Right cardiac atrium (tissue), 5 donors: ENCODE results near the gene MRM3. TPM values are rescaled to one million over a fixed set of nuclear protein-coding genes. Genes with fewer than 3 reads are reported as not detected.
"Not testable (repeated sequence)": the region's sequence is repeated elsewhere in the genome, so short reads cannot be mapped to it uniquely, and the experiment has no call there.

Experiments used
- ATAC-seq, 2 donors: fragments of 200-7000 bp; cut with Tn5 transposase; one replicate each; pipeline versions ENCODE4 v1.8.0 to v1.9.1; 2020; ENCODE audit warnings: moderate library complexity in 2 of 2, mild to moderate bottlenecking in 1 of 2
- DNase-seq, 3 donors: peaks; one replicate each; pipeline ENCODE4 v3.0.0-alpha.2; 2020
- H3K27ac ChIP-seq: one replicate; pipeline ENCODE4 v1.5.1; 2013; ENCODE audit warnings: mild to moderate bottlenecking, low read length, control low read depth, moderate library complexity
- H3K27me3 ChIP-seq: one replicate; pipeline ENCODE4 v1.6.1; 2013; ENCODE audit not compliant: control insufficient read depth, insufficient read depth
- H3K4me1 ChIP-seq: one replicate; pipeline ENCODE4 v1.6.1; 2013; ENCODE audit warnings: low read length; ENCODE audit not compliant: control insufficient read depth, insufficient read depth
- H3K4me3 ChIP-seq: one replicate; pipeline ENCODE4 v1.5.1; 2013; ENCODE audit warnings: low read length, control low read depth
- H3K9me3 ChIP-seq: one replicate; pipeline ENCODE4 v1.6.1; 2013; ENCODE audit warnings: low read length; ENCODE audit not compliant: control insufficient read depth
- WGBS: extraction: QIAGEN DNeasy Blood & Tissue Kit; methylation state at CpG from one replicate; pipeline ENCODE4 v1.1.7; 2013; 5-methylcytosine and 5-hydroxymethylcytosine counted together
- intact Hi-C, 4 donors: fragments of 100-400 bp; cut with DNase I; formaldehyde crosslinking; loops; one replicate each; pipeline versions ENCODE4 v1.11.0 to v1.14.0; 2022 to 2023
- polyA plus RNA-seq: library from polyadenylated mRNA; stranded (reverse); fragments of 200-250 nt; gene quantifications from one replicate; pipeline ENCODE4 v1.2.3, GENCODE V29; 2013
- total RNA-seq, 4 donors: library from RNA; stranded (reverse); fragmentation: NEBNext Ultra II Directional; extraction: Animal tissue kit (Norgen Biotek cat#: 25700); gene quantifications; one replicate each; pipeline ENCODE4 v1.2.1, GENCODE V29; 2021
- donor health status: healthy with polysubstance abuse.
- donor health status: DM: no; HTN: yes; CAD: no.
- donor health status: DM: no; HTN: no; CAD: no.
- donor health status: DM: no; HTN: yes; CAD: no; lungs with severe emphysema.
- donor health status: DM: yes; HTN: yes; CAD: no.

The MRM3 gene
- total and polyA plus RNA-seq, 5 donors, result 15.6 to 20.0 (median 18.8) TPM

DNA sequence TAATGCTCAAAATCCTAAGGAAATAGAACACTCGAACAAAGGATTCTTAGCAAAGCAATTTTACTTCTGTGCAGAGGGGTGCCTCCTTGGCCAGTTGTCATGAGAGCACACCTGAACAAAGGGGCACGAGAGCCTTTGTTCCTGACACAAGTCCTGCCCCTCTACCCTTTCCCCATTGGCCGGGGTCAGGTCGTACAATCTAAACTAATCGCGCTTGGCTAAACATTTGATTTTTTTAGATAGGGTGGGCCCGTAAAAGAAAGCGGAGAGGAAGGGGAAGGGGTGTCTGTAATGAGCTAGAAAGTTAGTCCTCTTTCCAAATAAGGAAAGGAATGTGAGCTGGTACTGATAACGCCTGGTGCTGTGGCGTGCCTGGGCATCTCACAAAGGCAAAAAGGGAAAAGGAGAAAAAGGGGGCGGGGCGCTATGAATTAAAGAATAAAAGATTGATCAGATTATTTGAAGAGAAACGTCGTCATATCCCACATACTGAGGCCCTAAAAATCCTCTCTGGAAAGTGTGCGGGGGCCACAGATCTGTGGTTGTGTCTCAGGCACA, 26.1 kb upstream of the MRM3 start:
- peak overlapping the region; percentile 45 for H3K27ac ChIP-seq
- H3K4me1 ChIP-seq, ATAC-seq, H3K27me3 ChIP-seq, H3K4me3 ChIP-seq, intact Hi-C loops, DNase-seq, H3K9me3 ChIP-seq: not testable (repeated sequence)
- WGBS, result 48% methylated on average over 15 of the region's 15 CpGs

DNA sequence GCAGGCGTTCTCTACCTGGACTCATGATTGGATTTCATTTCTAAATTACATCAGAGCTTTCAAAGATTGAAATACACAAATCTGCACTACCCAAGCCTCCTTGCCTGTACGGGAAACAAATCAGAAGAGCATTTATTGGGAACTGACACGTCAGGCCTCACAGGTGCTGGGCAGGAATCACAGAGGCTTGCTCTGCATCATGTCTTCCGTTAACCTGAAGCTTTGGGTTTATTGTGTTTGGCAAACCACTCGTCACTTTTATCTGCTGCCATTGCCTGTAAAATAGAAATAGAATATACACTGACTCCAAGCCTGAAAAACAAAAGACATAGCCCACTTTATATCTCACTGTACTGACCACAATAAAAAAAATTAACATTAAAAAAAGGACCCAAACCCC, 22.2 kb upstream of the MRM3 start:
- WGBS, result 67% methylated on average over 5 of the region's 5 CpGs
- no peak for ATAC-seq
- H3K4me3 ChIP-seq, result no peak overlapping the region
- DNase-seq, result no peak
- no peaks in the 10 kb centered on the region for H3K27me3 ChIP-seq
- H3K27ac ChIP-seq, result peak overlapping the region; percentile 91
- intact Hi-C loops, result no loop called here
- no peaks in the 10 kb centered on the region for H3K9me3 ChIP-seq
- no peaks in the 10 kb centered on the region for H3K4me1 ChIP-seq

DNA sequence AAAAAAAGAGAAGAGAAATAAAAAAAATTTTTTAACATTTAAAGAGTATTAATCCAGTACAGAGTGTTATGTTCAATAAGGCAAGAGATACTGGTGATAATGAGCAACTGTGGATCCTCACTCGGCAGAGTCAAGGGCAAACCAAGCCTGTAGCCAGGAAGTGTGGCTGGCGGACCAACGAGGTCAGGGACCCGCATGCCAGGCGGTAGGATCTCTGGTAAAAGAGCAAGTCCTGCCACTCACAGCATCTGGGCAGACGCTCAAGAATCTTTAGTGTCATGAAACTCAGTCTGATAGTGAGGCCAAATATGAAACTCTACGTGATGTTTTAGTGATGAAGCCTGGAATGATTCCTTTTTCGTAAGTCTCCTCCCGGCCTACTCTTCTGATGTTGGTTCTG, 21.8 kb upstream of the MRM3 start:
- peak; percentile 79 to 80 for ATAC-seq
- no peak overlapping the region for H3K4me3 ChIP-seq
- peak overlapping the region; percentile 75 for H3K27ac ChIP-seq
- DNase-seq, result peak; percentile 46 to 80 (median 61)
- no peaks in the 10 kb centered on the region for H3K9me3 ChIP-seq
- intact Hi-C loops, result no loop called here
- no peaks in the 10 kb centered on the region for H3K27me3 ChIP-seq
- WGBS, result 65% methylated on average over 9 of the region's 9 CpGs
- H3K4me1 ChIP-seq, result no peaks in the 10 kb centered on the region

DNA sequence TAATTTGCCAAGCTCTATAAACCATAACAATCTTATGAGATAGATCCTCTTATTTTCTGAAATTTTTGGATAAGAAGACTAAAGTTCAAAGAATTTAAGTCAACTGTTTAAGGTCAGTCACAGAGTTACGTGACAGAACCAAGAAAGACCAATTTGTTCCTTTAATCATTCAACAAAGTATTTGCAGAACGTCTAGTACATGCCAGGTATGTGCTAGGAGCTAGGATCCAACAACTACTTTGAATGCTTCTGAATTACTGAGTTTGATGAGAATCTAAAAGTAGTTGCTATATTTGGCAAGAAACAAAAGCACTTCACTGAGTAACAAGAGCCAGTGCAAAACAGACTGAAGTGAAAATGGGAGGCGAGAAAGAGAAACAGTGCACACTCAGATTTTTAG, 15.1 kb upstream of the MRM3 start:
- no peaks in the 10 kb centered on the region for H3K27me3 ChIP-seq
- H3K9me3 ChIP-seq, result no peaks in the 10 kb centered on the region
- 73% methylated on average over 3 of the region's 3 CpGs for WGBS
- intact Hi-C loops, result no loop called here
- no peak overlapping the region for H3K4me3 ChIP-seq
- no peak overlapping the region for H3K27ac ChIP-seq
- no peak for DNase-seq
- H3K4me1 ChIP-seq, result no peaks in the 10 kb centered on the region
- no peak for ATAC-seq

DNA sequence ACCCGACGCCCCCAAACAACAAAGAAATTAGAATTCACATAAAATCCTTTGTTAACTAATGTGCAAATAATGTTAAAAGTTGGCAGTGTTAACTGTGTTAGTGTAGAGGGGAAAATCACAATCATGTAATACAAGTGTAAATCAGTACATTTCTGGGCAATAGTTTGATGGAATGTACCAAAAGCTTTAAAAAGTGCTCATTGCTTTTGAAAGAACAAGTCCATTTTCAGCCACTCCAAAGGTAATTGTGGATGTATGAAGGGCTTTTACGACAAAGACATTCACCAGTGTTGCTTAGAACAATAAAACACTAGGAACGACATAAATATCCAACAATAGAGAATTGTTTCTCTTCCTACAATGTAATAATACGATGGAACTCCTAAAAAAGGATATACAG, 9.1 kb upstream of the MRM3 start:
- no peak overlapping the region for H3K4me3 ChIP-seq
- WGBS, result 80% methylated on average over 5 of the region's 5 CpGs
- H3K27me3 ChIP-seq, result no peaks in the 10 kb centered on the region
- DNase-seq (no peak), ATAC-seq (no peak)
- no peaks in the 10 kb centered on the region for H3K9me3 ChIP-seq
- no peak overlapping the region for H3K27ac ChIP-seq
- no peaks in the 10 kb centered on the region for H3K4me1 ChIP-seq
- intact Hi-C loops, result no loop called here

DNA sequence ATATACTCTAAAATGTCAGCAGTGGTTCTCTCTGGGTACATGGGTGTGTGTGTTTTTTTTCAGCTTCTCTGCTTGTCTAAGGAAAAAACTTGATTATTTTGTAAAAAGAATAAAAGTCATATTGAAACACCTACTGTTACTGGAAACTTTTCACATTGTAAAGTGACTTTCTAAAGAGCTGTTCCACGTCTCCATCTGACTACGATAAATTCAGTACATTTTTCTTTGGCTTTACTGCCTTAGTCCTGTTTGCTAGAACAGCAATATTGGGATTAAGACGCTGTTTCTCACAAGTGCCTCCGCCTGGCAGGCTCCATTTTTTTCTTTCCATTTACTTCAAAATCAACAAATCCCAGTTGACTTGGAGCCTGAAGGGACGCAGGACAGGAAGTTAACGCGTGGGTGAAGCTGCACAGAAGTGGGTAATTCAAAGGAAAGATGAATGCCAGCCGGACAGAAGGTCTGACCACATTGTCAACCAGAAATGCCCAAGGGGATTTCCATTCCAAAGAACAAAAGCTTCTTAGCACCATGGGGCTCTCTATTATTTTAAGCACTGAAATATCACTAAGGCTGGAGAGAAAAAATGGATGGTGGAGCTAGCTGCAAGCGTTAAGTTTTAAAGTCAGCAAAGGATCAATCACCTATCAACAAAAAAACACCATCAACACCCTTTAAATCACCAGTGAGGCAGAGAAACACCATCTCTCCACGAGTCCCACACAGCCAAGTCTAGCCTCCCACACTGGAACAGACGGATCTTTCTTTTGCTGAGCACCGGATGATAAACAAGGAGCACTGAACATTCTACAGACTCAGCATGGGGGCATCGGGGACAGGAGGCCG, 8.5 kb upstream of the MRM3 start:
- H3K4me3 ChIP-seq, result no peak overlapping the region
- H3K9me3 ChIP-seq, result no peaks in the 10 kb centered on the region
- H3K27ac ChIP-seq, result no peak overlapping the region
- intact Hi-C loops, result no loop called here
- no peaks in the 10 kb centered on the region for H3K4me1 ChIP-seq
- WGBS, result 74% methylated on average over 14 of the region's 14 CpGs
- ATAC-seq (no peak), DNase-seq (no peak)
- no peaks in the 10 kb centered on the region for H3K27me3 ChIP-seq

DNA sequence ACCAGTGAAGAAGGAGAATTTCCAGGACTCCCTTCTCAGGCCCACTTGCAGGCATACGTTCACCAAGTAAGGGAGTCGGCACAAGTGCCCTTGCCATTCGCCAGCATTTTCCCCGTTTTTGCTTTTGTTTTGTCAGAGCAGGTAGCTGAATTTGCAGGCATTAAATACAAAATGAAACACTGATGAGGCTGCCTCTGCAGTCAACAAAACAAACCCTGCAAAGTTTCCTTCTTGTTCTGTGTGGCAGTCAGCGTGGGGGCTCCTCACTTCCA, 7.9 kb upstream of the MRM3 start:
- Histone ChIP-seq H3K27me3 (no peaks in the 10 kb centered on the region), H3K9me3 (no peaks in the 10 kb centered on the region), H3K27ac (no peak overlapping the region), H3K4me1 (no peaks in the 10 kb centered on the region), H3K4me3 (no peak overlapping the region)
- intact Hi-C loops, result no loop called here
- no peak for ATAC-seq
- WGBS, result 93% methylated on average over 5 of the region's 5 CpGs
- no peak for DNase-seq

- H3K4me1 ChIP-seq, result peaks cover 2% of the 10 kb centered on the region
- DNase-seq, result no peak
- H3K27ac ChIP-seq, result no peak overlapping the region
- intact Hi-C loops, result no loop called here
- no peaks in the 10 kb centered on the region for H3K9me3 ChIP-seq
- no peaks in the 10 kb centered on the region for H3K27me3 ChIP-seq
- no peak for ATAC-seq
- WGBS, result 93% methylated on average over 11 of the region's 11 CpGs
- no peak overlapping the region for H3K4me3 ChIP-seq
Observed at GRCh38 chr17:778096-778495, 4.1 kb upstream of the MRM3 start.

DNA sequence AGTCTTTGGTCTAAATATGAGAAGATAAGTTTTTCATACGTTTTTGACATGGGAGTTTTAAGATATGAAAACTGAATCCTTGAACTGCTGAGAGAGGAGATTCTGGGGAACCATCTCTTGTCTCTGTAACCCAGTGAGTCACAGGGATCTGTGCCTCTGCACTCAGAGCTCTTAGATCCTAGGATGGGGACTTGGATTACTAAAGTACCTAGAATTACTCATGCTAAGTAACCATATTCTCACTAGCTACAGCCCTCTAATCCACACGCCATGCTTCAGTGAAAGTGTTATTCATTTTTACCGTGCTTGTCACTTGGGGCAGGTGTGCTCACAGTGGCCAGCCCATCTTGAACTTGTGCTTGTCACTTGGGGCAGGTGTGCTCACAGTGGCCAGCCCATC, 2.0 kb downstream of the MRM3 start:
- Histone ChIP-seq H3K4me1 (peaks cover 4% of the 10 kb centered on the region), H3K4me3 (no peak overlapping the region), H3K27me3 (no peaks in the 10 kb centered on the region), H3K27ac (no peak overlapping the region), H3K9me3 (no peaks in the 10 kb centered on the region)
- 69% methylated on average over 3 of the region's 3 CpGs for WGBS
- DNase-seq (no peak), ATAC-seq (no peak)
- intact Hi-C loops, result loop anchor here in 1 of 4 donors (5.0 kb wide), 1 partner anchor 213 kb away; the partner anchor contains the start of gene TIMM22

DNA sequence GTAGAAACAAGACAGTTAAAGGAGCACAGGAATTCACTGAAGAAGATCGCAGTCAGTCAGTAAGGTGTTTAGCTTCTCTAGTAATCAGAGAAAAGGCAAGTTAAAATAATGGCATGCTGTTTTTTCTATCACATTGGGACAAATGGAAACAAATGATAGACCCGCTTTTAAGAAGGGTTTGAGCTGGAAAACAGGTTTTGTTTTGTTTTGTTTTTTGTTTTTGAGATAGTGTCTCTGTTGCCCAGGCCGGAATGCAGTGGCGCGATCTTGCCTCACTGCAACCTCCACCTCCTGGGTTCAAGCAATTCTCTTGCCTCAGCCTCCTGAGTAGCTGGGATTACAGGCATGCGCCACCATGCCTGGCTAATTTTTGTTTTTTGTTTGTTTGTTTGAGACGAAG, 3.7 kb downstream of the MRM3 start:
- H3K4me1 ChIP-seq, H3K27me3 ChIP-seq, ATAC-seq, H3K9me3 ChIP-seq, H3K4me3 ChIP-seq, DNase-seq, intact Hi-C loops, H3K27ac ChIP-seq: not testable (repeated sequence)
- 97% methylated on average over 7 of the region's 7 CpGs for WGBS

DNA sequence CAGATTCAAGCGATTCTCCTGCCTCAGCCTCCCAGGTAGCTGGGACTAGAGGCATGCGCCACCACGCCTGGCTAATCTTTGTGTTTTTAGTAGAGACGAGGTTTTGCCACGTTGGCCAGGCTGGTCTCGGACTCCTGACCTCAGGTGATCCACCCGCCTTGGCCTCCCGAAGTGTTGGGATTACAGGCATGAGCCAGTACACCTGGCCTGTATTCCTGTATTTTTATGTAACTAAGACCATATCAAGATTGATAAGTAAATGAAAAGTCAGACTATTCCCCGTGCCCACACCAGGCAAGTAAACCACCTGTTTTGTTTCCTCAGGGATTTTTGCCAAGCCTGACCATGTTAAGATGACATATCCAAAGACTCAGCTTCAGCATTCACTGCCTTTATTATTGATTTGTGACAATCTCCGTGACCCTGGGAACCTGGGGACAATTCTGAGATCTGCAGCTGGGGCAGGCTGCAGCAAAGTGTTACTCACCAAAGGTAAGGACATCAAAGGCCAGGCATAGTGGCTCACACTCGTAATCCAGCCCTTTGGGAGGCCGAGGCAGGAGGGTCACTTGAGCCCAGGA, 5.6 kb downstream of the MRM3 start:
- intact Hi-C loops, result no loop called here
- WGBS, result 92% methylated on average over 12 of the region's 12 CpGs
- Histone ChIP-seq H3K27ac (no peak overlapping the region), H3K27me3 (no peaks in the 10 kb centered on the region), H3K9me3 (no peaks in the 10 kb centered on the region), H3K4me3 (no peak overlapping the region), H3K4me1 (peaks cover 4% of the 10 kb centered on the region)
- ATAC-seq (no peak), DNase-seq (peak in 1 of 3 donors; percentile 40)
